GM18507 (cell line): ENCODE data around the gene BSN.
"Not testable (repeated sequence)": the region's sequence is repeated elsewhere in the genome, so short reads cannot be mapped to it uniquely, and the experiment has no call there.

Experiments used
- DNase-seq: peaks from one replicate; pipeline ENCODE4 v3.0.0; 2011; ENCODE audit warnings: low read depth; ENCODE audit not compliant: insufficient read length; ENCODE audit errors: extremely low spot score
- FAIRE-seq: peaks from 2 replicates; lab custom pipeline; 2011; peaks lifted over from hg19 to GRCh38; lab: Jason Lieb, UNC

Gene BSN

GRCh38 chr3:49664300-49664699 is 110.0 kb downstream of the BSN start:
- DNase-seq (no peak), FAIRE-seq (no peak)

GRCh38 chr3:49665822-49666519 is 111.7 kb downstream of the BSN start:
- DNase-seq (no peak), FAIRE-seq (no peak)

GRCh38 chr3:49666592-49666991 is 112.3 kb downstream of the BSN start:
- FAIRE-seq: no peak
- DNase-seq: no peak

- no peak for FAIRE-seq
- DNase-seq: no peak
Measured at GRCh38 chr3:49667701-49668413, 113.6 kb downstream of the BSN start.

GRCh38 chr3:49668414-49668797 is 114.1 kb downstream of the BSN start:
- DNase-seq: no peak
- no peak for FAIRE-seq

- DNase-seq (no peak), FAIRE-seq (no peak)
Measured at GRCh38 chr3:49668861-49669260, 114.6 kb downstream of the BSN start.

GRCh38 chr3:49669352-49669751 is 115.1 kb downstream of the BSN start:
- FAIRE-seq: no peak
- no peak for DNase-seq

GRCh38 chr3:49670940-49671290 is 116.6 kb downstream of the BSN start:
- no peak for DNase-seq
- no peak for FAIRE-seq

- FAIRE-seq (peak; percentile 93), DNase-seq (peak; percentile 65)
Measured at GRCh38 chr3:49671291-49672288, 117.3 kb downstream of the BSN start.

- no peak for FAIRE-seq
Measured at GRCh38 chr3:49673121-49673714, 118.9 kb downstream of the BSN start.

GRCh38 chr3:49673715-49674496 is 119.6 kb downstream of the BSN start, which contains the start of gene APEH:
Gene APEH (plus strand): TSS chr3:49674351. CDS start chr3:49674402, 51 bp downstream.
- DNase-seq (peak; percentile 95), FAIRE-seq (peak; percentile 100)

More at GRCh38 chr3:49673121-49673714, 118.9 kb downstream of the BSN start:
- no peak for DNase-seq

- FAIRE-seq (no peak), DNase-seq (no peak)
Measured at GRCh38 chr3:49674497-49674983, 120.3 kb downstream of the BSN start.

GRCh38 chr3:49675912-49676311 is 121.6 kb downstream of the BSN start:
- FAIRE-seq (no peak), DNase-seq (no peak)

GRCh38 chr3:49680493-49681231 is 126.4 kb downstream of the BSN start:
- DNase-seq (no peak), FAIRE-seq (no peak)

GRCh38 chr3:49681232-49681522 is 126.9 kb downstream of the BSN start:
- DNase-seq (no peak), FAIRE-seq (no peak)

GRCh38 chr3:49681543-49681942 is 127.3 kb downstream of the BSN start:
- no peak for DNase-seq
- no peak for FAIRE-seq

- FAIRE-seq (no peak), DNase-seq (no peak)
Measured at GRCh38 chr3:49683162-49683561, 128.9 kb downstream of the BSN start.

- not testable (repeated sequence) for DNase-seq, FAIRE-seq
Measured at GRCh38 chr3:49684453-49684852, 130.2 kb downstream of the BSN start.
